Right lobe of liver (tissue), 4 donors: Measurements from ENCODE around the gene SHISA9.

Source experiments
- CTCF ChIP-seq, 4 donors: fragments of 200-600 bp in 3 of 4; fragments of 450-650 bp in 1 of 4; IDR thresholded peaks; one replicate each; pipeline versions ENCODE4 v1.5.1 to v1.8.0; 2016 to 2022; ENCODE audit warnings: antibody characterized with exemption in 4 of 4, mild to moderate bottlenecking in 2 of 4
- POLR2A ChIP-seq: fragments of 450-650 bp; IDR thresholded peaks from one replicate; pipeline ENCODE4 v1.6.1; 2017; ENCODE audit warnings: antibody characterized with exemption, mild to moderate bottlenecking
- donor health status: DM: no; HTN: no; CAD: no.
- donor health status: DM: no; HTN: no; CAD: no.
- donor health status: DM: no; HTN: yes; CAD: no.

- TF ChIP-seq POLR2A (no peak), CTCF (IDR thresholded peaks at IDR 0.05) (no peak)
Observed at GRCh38 chr16:13021996-13022395, 120.6 kb downstream of the SHISA9 start.
